ENCODE results near the gene MTRF1. TPM values are rescaled to one million over a fixed set of nuclear protein-coding genes. Genes with fewer than 3 reads are reported as not detected.

MTRF1 gene
- total and polyA plus RNA-seq, 2 of the 8 experiments (the other 6 are each of a cell fraction or from before 2014, with no cell fraction given), result 8.0 to 19.2 TPM

GRCh38 chr13:41311406-41312175 lies 48.2 kb upstream of the MTRF1 start (continued):
- TF ChIP-seq RXRA (IDR thresholded peaks at IDR 0.05; ENCODE audit: insufficient read depth, low read depth, low read length), result no peak
- no peak for TF ChIP-seq KDM1A (IDR thresholded peaks at IDR 0.05; ENCODE audit: borderline replicate concordance, low read length)
- no peak; the same call in 1 of the 2 replicates for TF ChIP-seq RBBP5 (IDR thresholded peaks at IDR 0.05; ENCODE audit: borderline replicate concordance, low read depth, low read length)
- TF ChIP-seq MAFK (IDR thresholded peaks at IDR 0.05; ENCODE audit: low read depth, low read length), result no peak
- TF ChIP-seq KDM4A (IDR thresholded peaks at IDR 0.05; ENCODE audit: low read depth, low read length, severe bottlenecking), result peak; percentile 92
- no peak for TF ChIP-seq CBX5 (IDR thresholded peaks at IDR 0.05; ENCODE audit: low read depth, low read length)
- TF ChIP-seq E2F6 (IDR thresholded peaks at IDR 0.05), result no peak
- TF ChIP-seq RAD21 (IDR thresholded peaks at IDR 0.05 in 1 of 2, conservative IDR thresholded peaks at IDR 0.05 in 1 of 2; ENCODE audit: low read depth in 2 of 2, low read length in 2 of 2), result no peak
- TF ChIP-seq BCL11A (IDR thresholded peaks at IDR 0.05; ENCODE audit: low read depth in 2 of 2, low read length in 2 of 2), result no peak
- peak in 1 of 2 experiments; percentile 60; a peak in 1 of 4 replicates for TF ChIP-seq SIN3A (conservative IDR thresholded peaks at IDR 0.05 in 1 of 2, IDR thresholded peaks at IDR 0.05 in 1 of 2; ENCODE audit: low read depth in 1 of 2, low read length in 2 of 2)

Measured in H1 (cell line).